ENCODE data around the gene UMODL1. TPM values are rescaled to one million over a fixed set of nuclear protein-coding genes. Genes with fewer than 3 reads are reported as not detected.

The UMODL1 gene
- polyA plus RNA-seq = not detected

GRCh38 chr21:42071146-42071737 lies at the start of gene UMODL1:
Gene UMODL1 (plus strand): TSS chr21:42071317. CDS start chr21:42071317, 0 bp downstream.
- H3K27ac Mint-ChIP-seq = no peak within 1 kb of the TSS
- H3K9me3 Mint-ChIP-seq = no peaks in the 10 kb centered on the region
- no peaks in the 10 kb centered on the region for H3K36me3 Mint-ChIP-seq
- peaks cover 8 to 17% of the 10 kb centered on the region in 2 donors for H3K4me1 Mint-ChIP-seq
- peaks cover 14 to 45% (median 20%) of the 10 kb centered on the region in 3 donors for H3K27me3 Mint-ChIP-seq (ENCODE audit: low read depth in 3 of 3)
- H3K4me3 Mint-ChIP-seq = no peak within 1 kb of the TSS
- DNase-seq = no peak

- Mint-ChIP-seq H3K27ac (no peak overlapping the region), H3K9me3 (no peaks in the 10 kb centered on the region), H3K4me1 (no peaks in the 10 kb centered on the region), H3K27me3 (ENCODE audit: low read depth in 3 of 3) (peaks cover 8 to 11% (median 10%) of the 10 kb centered on the region in 3 donors), H3K36me3 (no peaks in the 10 kb centered on the region), H3K4me3 (no peak overlapping the region)
- no peak for DNase-seq
Measured at GRCh38 chr21:42021371-42022090, 49.6 kb upstream of the UMODL1 start.

GRCh38 chr21:42022091-42022430 lies 49.1 kb upstream of the UMODL1 start:
- H3K27me3 Mint-ChIP-seq (ENCODE audit: low read depth in 3 of 3) = peaks cover 7 to 10% (median 10%) of the 10 kb centered on the region in 3 donors
- H3K27ac Mint-ChIP-seq = no peak overlapping the region
- no peaks in the 10 kb centered on the region for H3K36me3 Mint-ChIP-seq
- H3K9me3 Mint-ChIP-seq = no peaks in the 10 kb centered on the region
- no peak overlapping the region for H3K4me3 Mint-ChIP-seq
- DNase-seq = no peak
- no peaks in the 10 kb centered on the region for H3K4me1 Mint-ChIP-seq

- H3K36me3 Mint-ChIP-seq = no peaks in the 10 kb centered on the region
- no peak overlapping the region for H3K4me3 Mint-ChIP-seq
- H3K27ac Mint-ChIP-seq = no peak overlapping the region
- peaks cover 6 to 10% (median 9%) of the 10 kb centered on the region in 3 donors for H3K27me3 Mint-ChIP-seq (ENCODE audit: low read depth in 3 of 3)
- H3K4me1 Mint-ChIP-seq = no peaks in the 10 kb centered on the region
- no peaks in the 10 kb centered on the region for H3K9me3 Mint-ChIP-seq
- no peak for DNase-seq
Measured at GRCh38 chr21:42022906-42023305, 48.2 kb upstream of the UMODL1 start.

- Mint-ChIP-seq H3K27me3 (ENCODE audit: low read depth in 3 of 3) (peaks cover 3 to 10% (median 6%) of the 10 kb centered on the region in 3 donors), H3K36me3 (no peaks in the 10 kb centered on the region), H3K9me3 (no peaks in the 10 kb centered on the region), H3K27ac (no peak overlapping the region), H3K4me3 (no peak overlapping the region), H3K4me1 (no peaks in the 10 kb centered on the region)
- DNase-seq = no peak
Measured at GRCh38 chr21:42025376-42026081, 45.6 kb upstream of the UMODL1 start.

- Mint-ChIP-seq H3K27ac (no peak overlapping the region), H3K4me3 (no peak overlapping the region), H3K4me1 (no peaks in the 10 kb centered on the region), H3K36me3 (no peaks in the 10 kb centered on the region), H3K9me3 (no peaks in the 10 kb centered on the region), H3K27me3 (ENCODE audit: low read depth in 3 of 3) (peaks cover 2 to 9% (median 6%) of the 10 kb centered on the region in 3 donors)
- DNase-seq = no peak
Measured at GRCh38 chr21:42026082-42026435, 45.1 kb upstream of the UMODL1 start.

- Mint-ChIP-seq H3K27ac (peak overlapping the region in 1 of 6 donors; percentile 62), H3K36me3 (no peaks in the 10 kb centered on the region), H3K9me3 (no peaks in the 10 kb centered on the region), H3K27me3 (ENCODE audit: low read depth in 3 of 3) (peaks cover 2 to 11% (median 8%) of the 10 kb centered on the region in 3 donors), H3K4me3 (no peak overlapping the region), H3K4me1 (no peaks in the 10 kb centered on the region)
- DNase-seq = no peak
Measured at GRCh38 chr21:42027085-42027821, 43.9 kb upstream of the UMODL1 start.

- Mint-ChIP-seq H3K27me3 (ENCODE audit: low read depth in 3 of 3) (peaks cover 2 to 8% (median 8%) of the 10 kb centered on the region in 3 donors), H3K4me1 (no peaks in the 10 kb centered on the region), H3K27ac (no peak overlapping the region), H3K9me3 (no peaks in the 10 kb centered on the region), H3K36me3 (no peaks in the 10 kb centered on the region), H3K4me3 (no peak overlapping the region)
- no peak for DNase-seq
Measured at GRCh38 chr21:42027822-42028765, 43.0 kb upstream of the UMODL1 start.

- H3K27me3 Mint-ChIP-seq (ENCODE audit: low read depth in 3 of 3) = peaks cover 4 to 8% (median 5%) of the 10 kb centered on the region in 3 donors
Measured at GRCh38 chr21:42028766-42029425, 42.2 kb upstream of the UMODL1 start.

GRCh38 chr21:42030311-42030710 lies 40.8 kb upstream of the UMODL1 start:
- DNase-seq = no peak
- Mint-ChIP-seq H3K27me3 (ENCODE audit: low read depth in 3 of 3) (peaks cover 3 to 9% (median 4%) of the 10 kb centered on the region in 3 donors), H3K36me3 (no peaks in the 10 kb centered on the region), H3K27ac (no peak overlapping the region), H3K4me1 (no peaks in the 10 kb centered on the region), H3K9me3 (no peaks in the 10 kb centered on the region), H3K4me3 (no peak overlapping the region)

More at GRCh38 chr21:42028766-42029425, 42.2 kb upstream of the UMODL1 start:
- no peaks in the 10 kb centered on the region for H3K9me3 Mint-ChIP-seq
- H3K27ac Mint-ChIP-seq = no peak overlapping the region
- H3K4me3 Mint-ChIP-seq = no peak overlapping the region
- H3K4me1 Mint-ChIP-seq = no peaks in the 10 kb centered on the region
- no peaks in the 10 kb centered on the region for H3K36me3 Mint-ChIP-seq
- no peak for DNase-seq

GRCh38 chr21:42031241-42031640 lies 39.9 kb upstream of the UMODL1 start:
- no peaks in the 10 kb centered on the region for H3K9me3 Mint-ChIP-seq
- H3K27me3 Mint-ChIP-seq (ENCODE audit: low read depth in 3 of 3) = peaks cover 3 to 6% (median 4%) of the 10 kb centered on the region in 3 donors
- H3K4me1 Mint-ChIP-seq = no peaks in the 10 kb centered on the region
- no peak overlapping the region for H3K4me3 Mint-ChIP-seq
- DNase-seq = no peak
- no peak overlapping the region for H3K27ac Mint-ChIP-seq
- H3K36me3 Mint-ChIP-seq = no peaks in the 10 kb centered on the region

- peaks cover 3 to 6% (median 4%) of the 10 kb centered on the region in 3 donors for H3K27me3 Mint-ChIP-seq (ENCODE audit: low read depth in 3 of 3)
- H3K27ac Mint-ChIP-seq = no peak overlapping the region
- no peaks in the 10 kb centered on the region for H3K36me3 Mint-ChIP-seq
- H3K4me3 Mint-ChIP-seq = no peak overlapping the region
- no peaks in the 10 kb centered on the region for H3K9me3 Mint-ChIP-seq
- no peak for DNase-seq
- no peaks in the 10 kb centered on the region for H3K4me1 Mint-ChIP-seq
Measured at GRCh38 chr21:42031816-42032215, 39.3 kb upstream of the UMODL1 start.

Measured in immature natural killer cell (primary cell).